ENCODE data around the gene ZFP36L2.

The ZFP36L2 gene

GRCh38 chr2:43186321-43186678 is 40.1 kb downstream of the ZFP36L2 start:
- no peak for DNase-seq (ENCODE audit: low spot score)

GRCh38 chr2:43185146-43185545 is 41.3 kb downstream of the ZFP36L2 start:
- DNase-seq (ENCODE audit: low spot score): no peak

GRCh38 chr2:43184339-43184895 is 42.0 kb downstream of the ZFP36L2 start:
- peak; percentile 71 for DNase-seq (ENCODE audit: low spot score)

- no peak for DNase-seq (ENCODE audit: low spot score)
These were observed 42.7 kb downstream of the ZFP36L2 start for GRCh38 chr2:43183743-43184142.

DNA sequence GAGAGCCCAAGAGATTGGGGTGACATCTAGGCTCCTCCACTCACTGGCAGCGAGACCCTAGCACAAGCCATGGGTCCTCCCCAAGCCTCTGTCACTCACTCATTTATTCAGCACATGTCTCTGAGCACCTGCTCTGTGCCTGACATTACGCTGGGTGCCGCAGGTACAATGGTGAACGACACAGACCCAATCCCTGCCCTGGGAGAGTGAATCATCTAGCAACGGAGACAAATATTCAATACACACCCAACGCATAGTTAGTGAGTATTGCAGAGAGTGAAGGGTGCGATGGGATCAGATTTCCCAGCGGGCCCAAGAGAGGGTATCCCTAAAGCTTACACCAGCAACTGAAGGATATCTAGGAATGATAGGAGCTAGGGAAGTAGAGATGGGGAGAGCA is 45.5 kb downstream of the ZFP36L2 start:
- DNase-seq (ENCODE audit: low spot score): no peak

- DNase-seq (ENCODE audit: low spot score): no peak
These were observed 46.5 kb downstream of the ZFP36L2 start for GRCh38 chr2:43179942-43180341.

- peak; percentile 76 for DNase-seq (ENCODE audit: low spot score)
These were observed 47.5 kb downstream of the ZFP36L2 start for GRCh38 chr2:43178602-43179542.

DNA sequence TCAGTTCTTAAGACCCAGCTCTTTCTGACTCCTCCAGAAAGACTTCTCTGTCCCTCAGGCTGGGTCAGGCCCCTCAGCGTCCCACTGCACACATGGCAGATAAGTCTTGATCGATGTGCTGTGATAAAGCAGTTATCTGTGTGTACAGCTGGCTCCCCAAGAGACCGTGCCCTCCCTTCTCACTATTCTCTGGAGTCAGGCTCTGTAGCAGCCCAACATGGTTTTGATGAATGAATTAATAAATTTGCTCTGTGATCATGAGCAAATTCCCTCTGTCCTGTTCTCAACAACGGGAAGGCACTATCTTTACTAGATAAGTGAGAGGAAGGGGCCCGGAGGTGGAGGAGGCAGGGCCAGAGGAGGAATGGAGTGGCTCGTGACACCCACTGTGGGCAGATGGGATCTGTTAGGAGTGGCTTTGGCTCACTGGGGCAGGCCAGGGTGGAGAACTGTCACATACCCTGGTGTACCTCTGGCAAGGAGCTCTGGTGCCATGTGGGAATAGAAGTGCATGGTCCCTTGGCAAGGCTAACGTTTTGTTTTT is 48.3 kb downstream of the ZFP36L2 start:
- no peak for DNase-seq (ENCODE audit: low spot score)

DNA sequence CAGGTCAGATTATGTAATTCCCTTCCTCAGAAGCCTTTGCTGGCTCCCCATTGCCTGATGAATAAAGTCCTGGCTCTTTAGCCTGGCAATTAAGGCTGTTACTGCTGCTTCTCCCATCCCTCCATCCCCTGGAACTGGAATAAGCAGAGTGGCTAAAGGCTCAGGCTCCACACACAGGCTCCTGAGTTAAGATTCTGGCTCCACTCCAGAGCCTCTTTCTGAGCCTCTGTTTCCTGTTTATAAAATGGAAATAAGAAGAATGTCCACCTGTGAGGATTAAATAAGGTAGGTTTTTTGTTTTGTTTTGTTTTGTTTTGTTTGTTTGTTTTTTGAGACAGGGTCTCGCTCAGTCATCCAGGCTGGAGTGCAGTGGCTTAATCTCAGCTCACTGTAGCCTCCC is 50.0 kb downstream of the ZFP36L2 start:
- DNase-seq (ENCODE audit: low spot score): no peak

- DNase-seq (ENCODE audit: low spot score): no peak
These were observed 50.5 kb downstream of the ZFP36L2 start for GRCh38 chr2:43175876-43176275.

GRCh38 chr2:43175020-43175441 is 51.4 kb downstream of the ZFP36L2 start:
- DNase-seq (ENCODE audit: low spot score): no peak

- no peak for DNase-seq (ENCODE audit: low spot score)
These were observed 52.0 kb downstream of the ZFP36L2 start for GRCh38 chr2:43174368-43174916.
